Kidney (tissue), 14 donors: Measurements from ENCODE around the gene CCDC187. TPM values are rescaled to one million over a fixed set of nuclear protein-coding genes. Genes with fewer than 3 reads are reported as not detected.

Source experiments
- DNase-seq, 5 donors: peaks; one replicate each; pipeline ENCODE4 v3.0.0-alpha.2; 2013 to 2020
- FAIRE-seq: peaks from 2 replicates; lab custom pipeline; 2012; peaks lifted over from hg19 to GRCh38; lab: Jason Lieb, UNC
- H3K27ac ChIP-seq, 2 donors: one replicate each; pipeline ENCODE4 v1.7.0; 2013; ENCODE audit warnings: low read depth in 2 of 2, low read length in 2 of 2, inconsistent platforms in 1 of 2
- H3K27me3 ChIP-seq: one replicate; pipeline ENCODE4 v1.7.1; 2013; ENCODE audit warnings: low read length, inconsistent platforms; ENCODE audit not compliant: control insufficient read depth, insufficient read depth
- H3K36me3 ChIP-seq, 3 donors: one replicate each; pipeline versions ENCODE4 v1.7.0 to v1.7.1; 2013; ENCODE audit warnings: low read length in 3 of 3, control low read depth in 1 of 3, inconsistent platforms in 1 of 3; ENCODE audit not compliant: insufficient read depth in 3 of 3, control insufficient read depth in 2 of 3
- H3K4me1 ChIP-seq, 3 donors: one replicate each; pipeline versions ENCODE4 v1.7.0 to v1.7.1; 2013; ENCODE audit warnings: low read length in 3 of 3, inconsistent platforms in 1 of 3, low read depth in 1 of 3; ENCODE audit not compliant: control insufficient read depth in 2 of 3, insufficient read depth in 2 of 3
- H3K4me3 ChIP-seq, 3 donors: one replicate each; pipeline versions ENCODE4 v1.7.0 to v1.8.1; 2013; ENCODE audit warnings: low read length in 3 of 3, control low read depth in 1 of 3, inconsistent platforms in 1 of 3
- H3K9ac ChIP-seq, 3 donors: one replicate each; pipeline versions ENCODE4 v1.7.0 to v1.7.1; 2013; ENCODE audit warnings: low read length in 3 of 3, control low read depth in 1 of 3, inconsistent platforms in 1 of 3
- H3K9me3 ChIP-seq, 3 donors: one replicate each; pipeline versions ENCODE4 v1.7.0 to v1.7.1; 2013; ENCODE audit warnings: low read length in 3 of 3, control low read depth in 1 of 3, inconsistent platforms in 1 of 3; ENCODE audit not compliant: control insufficient read depth in 2 of 3, insufficient read depth in 1 of 3
- intact Hi-C: fragments of 100-400 bp; cut with DNase I; formaldehyde crosslinking; loops from one replicate; pipeline ENCODE4 v1.11.1; 2022
- polyA plus RNA-seq: library from polyadenylated mRNA; stranded (reverse); fragments of 350-450 nt; fragmentation: Illumina TruSeq; extraction: RNeasy Lipid Tissue Mini Kit (QIAGEN cat#74804); gene quantifications from one replicate; pipeline ENCODE4 v1.2.3, GENCODE V29; 2014; ENCODE audit warnings: low read depth, low replicate concordance; ENCODE audit not compliant: insufficient read depth
- total RNA-seq: library from RNA; stranded (reverse); fragmentation: NEBNext Ultra II Directional; extraction: Animal tissue kit (Norgen Biotek cat#: 25700); gene quantifications from one replicate; pipeline ENCODE4 v1.2.1, GENCODE V29; 2021
- TF ChIP-seq, protein P1 (sequence below): IDR thresholded peaks from 3 replicates; pipeline ENCODE4 v1.5.1; 2012; ENCODE audit warnings: mild to moderate bottlenecking, moderate library complexity, borderline replicate concordance; ENCODE audit not compliant: insufficient read depth; ENCODE audit errors: extremely low read depth
- donor health status: control.
- donor health status: control.
- donor health status: control.
- donor health status: control.
- donor health status: control.
- donor health status: DM: yes; HTN: yes; CAD: no.
- donor health status: Normal renal cell carcinoma (clear cell type).

Gene CCDC187
- total and polyA plus RNA-seq, 2 donors from 2014 or later: 0.84 to 2.3 TPM

DNA sequence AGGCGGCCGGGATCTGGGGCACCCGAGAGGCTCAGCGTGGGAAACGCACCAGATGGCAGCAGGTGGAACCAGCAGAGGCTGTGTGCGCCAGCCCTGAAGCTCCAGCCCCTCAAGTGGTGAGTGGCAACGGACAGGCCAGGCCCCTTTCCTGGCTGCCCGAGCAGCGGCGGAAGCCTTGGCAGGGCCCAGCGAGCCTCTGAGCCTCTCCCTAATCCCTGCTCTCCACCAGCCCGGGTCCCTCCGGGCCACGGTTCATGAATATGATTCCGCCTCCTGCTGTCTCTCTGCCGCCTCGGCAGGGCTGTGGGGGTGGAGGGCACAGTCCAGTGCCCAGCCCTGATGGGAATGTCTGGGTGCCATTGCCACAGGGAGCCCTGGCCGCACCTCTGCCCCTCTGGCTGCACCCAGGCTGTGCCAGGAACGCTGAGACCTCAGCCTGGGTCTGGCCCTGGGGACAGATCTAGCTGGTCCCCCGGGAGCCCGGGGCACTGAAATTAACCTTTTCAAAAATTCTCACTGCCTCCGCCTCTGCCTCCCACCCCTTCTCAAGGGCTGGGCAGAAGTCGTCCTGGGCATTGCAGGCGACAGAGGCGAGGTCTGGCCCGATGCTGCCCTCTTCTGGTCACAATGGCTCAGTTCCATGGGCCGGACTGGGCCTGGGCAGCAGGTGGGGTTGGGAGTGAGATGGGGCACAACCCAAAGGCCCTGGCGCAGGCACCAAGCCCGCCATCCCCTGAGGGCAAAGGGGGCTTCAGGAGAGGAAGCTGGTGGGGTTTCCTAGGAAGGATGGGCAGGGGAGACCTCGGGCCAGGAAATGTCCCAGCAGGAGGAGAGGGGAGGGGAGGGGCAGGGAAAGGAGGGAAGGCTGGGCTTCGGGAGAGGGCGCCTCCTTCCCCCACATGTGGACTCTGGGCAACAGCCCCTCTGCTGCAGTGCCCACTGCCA, 20.3 kb downstream of the CCDC187 start:
- H3K4me1 ChIP-seq: peaks cover 0 to 4% (median 0%) of the 10 kb centered on the region in 3 donors
- H3K4me3 ChIP-seq: peak overlapping the region in 1 of 3 donors; percentile 41
- H3K27me3 ChIP-seq: no peaks in the 10 kb centered on the region
- no peak overlapping the region for H3K9ac ChIP-seq
- intact Hi-C loops: no loop called here
- peak; percentile 88 to 92 (median 89) for DNase-seq
- FAIRE-seq: no peak
- H3K9me3 ChIP-seq: no peaks in the 10 kb centered on the region
- TF ChIP-seq, protein P1, sequence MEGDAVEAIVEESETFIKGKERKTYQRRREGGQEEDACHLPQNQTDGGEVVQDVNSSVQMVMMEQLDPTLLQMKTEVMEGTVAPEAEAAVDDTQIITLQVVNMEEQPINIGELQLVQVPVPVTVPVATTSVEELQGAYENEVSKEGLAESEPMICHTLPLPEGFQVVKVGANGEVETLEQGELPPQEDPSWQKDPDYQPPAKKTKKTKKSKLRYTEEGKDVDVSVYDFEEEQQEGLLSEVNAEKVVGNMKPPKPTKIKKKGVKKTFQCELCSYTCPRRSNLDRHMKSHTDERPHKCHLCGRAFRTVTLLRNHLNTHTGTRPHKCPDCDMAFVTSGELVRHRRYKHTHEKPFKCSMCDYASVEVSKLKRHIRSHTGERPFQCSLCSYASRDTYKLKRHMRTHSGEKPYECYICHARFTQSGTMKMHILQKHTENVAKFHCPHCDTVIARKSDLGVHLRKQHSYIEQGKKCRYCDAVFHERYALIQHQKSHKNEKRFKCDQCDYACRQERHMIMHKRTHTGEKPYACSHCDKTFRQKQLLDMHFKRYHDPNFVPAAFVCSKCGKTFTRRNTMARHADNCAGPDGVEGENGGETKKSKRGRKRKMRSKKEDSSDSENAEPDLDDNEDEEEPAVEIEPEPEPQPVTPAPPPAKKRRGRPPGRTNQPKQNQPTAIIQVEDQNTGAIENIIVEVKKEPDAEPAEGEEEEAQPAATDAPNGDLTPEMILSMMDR: peak; percentile 83
- peak overlapping the region in 1 of 2 donors; percentile 49 for H3K27ac ChIP-seq
- H3K36me3 ChIP-seq: no peaks in the 10 kb centered on the region

DNA sequence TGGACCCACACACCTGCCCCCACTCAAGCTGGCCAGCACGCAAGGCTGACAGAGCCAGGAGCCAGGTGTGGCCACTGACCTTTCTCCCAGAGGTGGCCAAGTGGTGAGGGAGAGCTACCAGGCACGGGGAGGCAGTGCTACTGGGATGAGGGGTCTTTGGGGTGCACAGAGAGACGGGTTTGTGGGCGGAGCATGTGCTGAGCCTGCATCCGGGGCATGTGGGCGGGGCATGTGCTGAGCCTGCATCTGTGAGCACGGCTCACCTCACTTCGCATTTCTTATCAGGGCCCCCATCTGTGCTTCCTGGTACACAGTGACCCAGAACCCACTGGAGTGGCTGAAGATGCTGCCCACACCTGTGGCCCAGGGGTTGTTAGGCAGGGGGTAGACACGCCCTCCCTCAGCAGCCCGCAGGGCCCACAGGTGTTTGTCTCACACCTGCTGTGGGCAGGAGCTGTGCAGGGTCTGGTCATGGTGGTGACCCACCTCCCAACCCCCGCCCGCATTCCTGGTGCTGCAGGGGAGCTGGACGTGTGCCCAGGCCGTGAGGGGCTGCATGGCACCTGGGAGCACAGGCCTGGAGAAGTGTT, 21.5 kb downstream of the CCDC187 start:
- FAIRE-seq (no peak), DNase-seq (no peak)
- Histone ChIP-seq H3K36me3 (no peaks in the 10 kb centered on the region), H3K4me3 (no peak overlapping the region), H3K4me1 (peaks cover 0 to 4% (median 0%) of the 10 kb centered on the region in 3 donors), H3K27me3 (no peaks in the 10 kb centered on the region), H3K9ac (no peak overlapping the region), H3K27ac (no peak overlapping the region), H3K9me3 (no peaks in the 10 kb centered on the region)
- TF ChIP-seq, protein P1: no peak
- intact Hi-C loops: no loop called here

DNA sequence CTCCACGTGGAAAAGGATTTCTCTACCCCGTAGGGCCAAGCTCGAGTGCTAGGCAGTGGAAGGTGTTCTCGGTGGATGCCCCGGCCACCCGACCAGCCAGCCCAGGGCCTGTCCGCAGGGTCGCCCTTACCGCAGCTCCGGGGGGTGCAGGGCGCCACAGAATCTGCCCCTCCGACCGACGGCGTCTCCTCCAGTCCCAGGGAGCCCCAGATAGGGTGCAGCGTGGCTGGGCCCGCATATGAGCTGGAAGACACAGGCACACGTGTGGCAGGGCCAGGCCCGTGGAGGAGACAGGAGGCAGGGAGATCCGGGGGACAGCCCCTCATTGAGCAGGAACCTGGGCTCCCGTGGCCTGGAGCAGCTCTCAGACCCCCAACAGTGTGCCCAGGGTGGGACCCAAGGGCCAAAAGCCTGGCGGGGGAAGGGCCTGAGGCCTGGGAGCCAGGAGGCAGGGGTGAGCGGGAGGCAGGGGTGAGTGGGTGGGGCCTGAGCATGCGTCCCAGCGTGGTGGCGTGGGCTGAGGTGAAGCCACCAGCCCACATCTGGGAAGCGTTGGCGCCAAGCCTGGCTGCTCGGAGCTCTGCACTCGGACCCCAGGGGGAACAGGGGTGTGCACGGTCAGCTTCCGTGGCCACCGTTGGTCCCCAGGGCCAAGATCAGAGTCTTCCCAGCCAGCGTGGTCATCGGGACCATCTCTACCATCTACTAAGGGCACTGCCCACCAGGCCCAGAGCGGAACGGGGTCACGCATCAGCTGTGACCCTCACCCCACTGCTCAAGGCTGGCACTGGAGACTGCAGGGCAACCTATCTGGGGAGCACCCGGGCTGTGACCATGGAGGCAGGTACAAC, 22.2 kb downstream of the CCDC187 start:
- Histone ChIP-seq H3K4me1 (peaks cover 0 to 4% (median 0%) of the 10 kb centered on the region in 3 donors), H3K9me3 (no peaks in the 10 kb centered on the region), H3K9ac (no peak overlapping the region), H3K27me3 (no peaks in the 10 kb centered on the region), H3K4me3 (no peak overlapping the region), H3K27ac (no peak overlapping the region), H3K36me3 (no peaks in the 10 kb centered on the region)
- TF ChIP-seq, protein P1: no peak
- FAIRE-seq (no peak), DNase-seq (no peak)
- intact Hi-C loops: no loop called here
